H1 (cell line): ENCODE measurements around the gene PPM1K. TPM values are rescaled to one million over a fixed set of nuclear protein-coding genes. Genes with fewer than 3 reads are reported as not detected.

ENCODE experiments used
- CTCF ChIA-PET: fragments of 300-600 bp; sonication (Branson Sonifier 250); formaldehyde crosslinking; loops from one replicate; lab custom pipeline; 2021; ENCODE audit not compliant: partially characterized antibody; lab: Charles Lee
- POLR2A ChIA-PET: fragments of 300-600 bp; sonication (Branson Sonifier 250); formaldehyde crosslinking; loops from one replicate; lab custom pipeline; 2021; ENCODE audit warnings: inconsistent platforms; ENCODE audit not compliant: partially characterized antibody; lab: Charles Lee
- DNase-seq, 2 experiments: peaks; one replicate each; pipeline versions ENCODE4 v3.0.0 to v3.0.0-alpha.2; 2010 to 2022; ENCODE audit warnings: low spot score in 2 of 2, low read depth in 1 of 2, mixed read lengths in 1 of 2
- FAIRE-seq: peaks from 2 replicates; lab custom pipeline; 2011; peaks lifted over from hg19 to GRCh38; lab: Jason Lieb, UNC
- H2AFZ ChIP-seq: 2 replicates; pipeline ENCODE4 v1.8.1; 2012; ENCODE audit warnings: low read length, inconsistent platforms
- H2AK5ac ChIP-seq: 2 replicates; pipeline ENCODE4 v1.6.1; 2013; ENCODE audit warnings: low read depth, low read length
- H2BK120ac ChIP-seq: replicated peaks from 2 replicates; pipeline ENCODE3; 2013; ENCODE audit warnings: low read depth, low read length, inconsistent platforms
- H2BK12ac ChIP-seq: 2 replicates; pipeline ENCODE4 v1.6.1; 2013; ENCODE audit warnings: low read depth, low read length
- H2BK15ac ChIP-seq: 2 replicates; pipeline ENCODE4 v1.6.1; 2013; ENCODE audit warnings: low read length
- H2BK20ac ChIP-seq: 2 replicates; pipeline ENCODE4 v1.6.1; 2013; ENCODE audit warnings: low read length
- H2BK5ac ChIP-seq: 2 replicates; pipeline ENCODE4 v1.6.1; 2013; ENCODE audit warnings: low read depth, low read length
- H3K14ac ChIP-seq: 2 replicates; pipeline ENCODE4 v1.6.1; 2013; ENCODE audit warnings: inconsistent platforms; ENCODE audit not compliant: insufficient read length
- H3K18ac ChIP-seq: 2 replicates; pipeline ENCODE4 v1.6.1; 2013; ENCODE audit warnings: low read length; ENCODE audit errors: extremely low read depth
- H3K23ac ChIP-seq: 2 replicates; pipeline ENCODE4 v1.6.1; 2013; ENCODE audit warnings: inconsistent platforms; ENCODE audit not compliant: insufficient read length
- H3K23me2 ChIP-seq: 2 replicates; pipeline ENCODE4 v1.6.1; 2013; ENCODE audit warnings: low read depth, low read length
- H3K27ac ChIP-seq: 2 replicates; pipeline ENCODE4 v1.6.1; 2011; ENCODE audit warnings: low read depth, low read length, inconsistent platforms
- H3K27me3 ChIP-seq, 4 experiments: replicated peaks in 1 of 4; 1 replicate in 1 of 4; 2 replicates in 3 of 4; pipeline versions ENCODE4 v1.6.1 to v1.8.1; 2011 to 2013; ENCODE audit warnings: low read length in 3 of 4, mild to moderate bottlenecking in 3 of 4, inconsistent platforms in 2 of 4, mixed read lengths in 2 of 4, moderate library complexity in 1 of 4; ENCODE audit not compliant: control insufficient read depth in 3 of 4, insufficient read depth in 3 of 4; ENCODE audit errors: extremely low read depth in 1 of 4
- H3K36me3 ChIP-seq, 4 experiments: 2 replicates each; pipeline versions ENCODE4 v1.6.1 to v1.8.1; 2011 to 2013; ENCODE audit warnings: mild to moderate bottlenecking in 4 of 4, low read length in 3 of 4, moderate library complexity in 2 of 4, control low read depth in 1 of 4, inconsistent platforms in 1 of 4; ENCODE audit not compliant: insufficient read depth in 4 of 4, control insufficient read depth in 2 of 4
- H3K4ac ChIP-seq: replicated peaks from 2 replicates; pipeline ENCODE3; 2013; ENCODE audit warnings: low read length, low read depth, mixed read lengths, inconsistent platforms; ENCODE audit not compliant: insufficient read length
- H3K4me1 ChIP-seq, 4 experiments: replicated peaks in 1 of 4; 1 replicate in 1 of 4; 2 replicates in 3 of 4; pipeline versions ENCODE4 v1.6.1 to v1.8.1; 2011 to 2013; ENCODE audit warnings: low read length in 3 of 4, inconsistent platforms in 2 of 4, mixed read lengths in 1 of 4; ENCODE audit not compliant: insufficient read depth in 4 of 4, control insufficient read depth in 3 of 4
- H3K4me2 ChIP-seq, 2 experiments: 2 replicates each; pipeline versions ENCODE4 v1.6.1 to v1.8.1; 2011 to 2013; ENCODE audit warnings: low read depth in 2 of 2, low read length in 2 of 2, control low read depth in 1 of 2, inconsistent platforms in 1 of 2, mild to moderate bottlenecking in 1 of 2; ENCODE audit not compliant: insufficient read depth in 1 of 2
- H3K4me3 ChIP-seq, 4 experiments: fragments of 200-600, 300-600 bp in 1 of 4; sonication (generic), shearing (Covaris generic), sonication (Bioruptor Twin) in 1 of 4; 2 replicates each; pipeline versions ENCODE4 v1.5.1 to v1.8.1; 2011 to 2016; ENCODE audit warnings: low read length in 4 of 4, low read depth in 3 of 4, control low read depth in 2 of 4, inconsistent platforms in 2 of 4, mild to moderate bottlenecking in 2 of 4, mixed read lengths in 1 of 4, moderate library complexity in 1 of 4; ENCODE audit not compliant: insufficient read depth in 2 of 4; ENCODE audit errors: extremely low read depth in 1 of 4
- H3K56ac ChIP-seq: replicated peaks from 2 replicates; pipeline ENCODE3; 2013; ENCODE audit warnings: low read depth, mild to moderate bottlenecking, mixed read lengths, low read length, inconsistent platforms; ENCODE audit not compliant: insufficient read length
- H3K79me1 ChIP-seq: 2 replicates; pipeline ENCODE4 v1.6.1; 2013; ENCODE audit warnings: low read depth, low read length, control low read depth
- H3K79me2 ChIP-seq, 2 experiments: 2 replicates each; pipeline versions ENCODE4 v1.6.1 to v1.8.1; 2012 to 2013; ENCODE audit warnings: low read length in 2 of 2, mild to moderate bottlenecking in 2 of 2, inconsistent platforms in 1 of 2; ENCODE audit not compliant: insufficient read depth in 2 of 2, control insufficient read depth in 1 of 2
- H3K9ac ChIP-seq, 4 experiments: replicated peaks in 1 of 4; 1 replicate in 1 of 4; 2 replicates in 3 of 4; pipeline versions ENCODE4 v1.6.1 to v1.8.1; 2011 to 2013; ENCODE audit warnings: low read depth in 3 of 4, low read length in 3 of 4, control low read depth in 2 of 4, mild to moderate bottlenecking in 2 of 4, moderate library complexity in 2 of 4, inconsistent platforms in 1 of 4; ENCODE audit errors: extremely low read depth in 1 of 4
- H3K9me3 ChIP-seq, 2 experiments: 2 replicates each; pipeline versions ENCODE4 v1.6.1 to v1.8.1; 2012 to 2013; ENCODE audit warnings: mild to moderate bottlenecking in 2 of 2, moderate library complexity in 2 of 2, control low read depth in 1 of 2, inconsistent platforms in 1 of 2, low read depth in 1 of 2, low read length in 1 of 2, mixed read lengths in 1 of 2; ENCODE audit not compliant: insufficient read depth in 2 of 2
- H4K20me1 ChIP-seq, 2 experiments: replicated peaks in 1 of 2; 2 replicates each; pipeline versions ENCODE3 to v1.8.1; 2011 to 2013; ENCODE audit warnings: inconsistent platforms in 2 of 2, low read length in 2 of 2, mild to moderate bottlenecking in 1 of 2; ENCODE audit not compliant: insufficient read depth in 2 of 2, control insufficient read depth in 1 of 2
- H4K5ac ChIP-seq: 2 replicates; pipeline ENCODE4 v1.6.1; 2013; ENCODE audit warnings: low read length, low read depth, mixed read lengths, inconsistent platforms; ENCODE audit not compliant: insufficient read length
- H4K8ac ChIP-seq: 2 replicates; pipeline ENCODE4 v1.8.0; 2013; ENCODE audit warnings: mild to moderate bottlenecking, moderate library complexity, low read length, inconsistent platforms; ENCODE audit not compliant: insufficient read depth; ENCODE audit errors: extremely low read depth
- H4K91ac ChIP-seq: replicated peaks from 2 replicates; pipeline ENCODE3; 2013; ENCODE audit warnings: low read length, mixed read lengths, inconsistent platforms; ENCODE audit not compliant: insufficient read length
- CEBPB ChIP-seq: IDR thresholded peaks from 2 replicates; pipeline ENCODE4 v1.6.1; 2012; ENCODE audit warnings: low read depth, low read length
- WGBS, 2 experiments: shearing (Covaris generic) in 1 of 2; methylation state at CpG; one replicate each; pipeline versions ENCODE4 v1.1.6 to v1.1.7; 2013 to 2015; ENCODE audit warnings: low lambda C conversion rate in 2 of 2, mixed read lengths in 2 of 2, inconsistent platforms in 1 of 2, low coverage in 1 of 2, missing lambda C conversion rate in 1 of 2; ENCODE audit not compliant: insufficient replicate concordance in 2 of 2, insufficient coverage in 1 of 2, insufficient read length in 1 of 2; ENCODE audit errors: extremely low coverage in 1 of 2, missing lambda C conversion rate in 1 of 2; 5-methylcytosine and 5-hydroxymethylcytosine counted together
- polyA plus RNA-seq, 7 experiments: library from polyadenylated mRNA; depleted of rRNA in 3 of 7; stranded (reverse) in 5 of 7; unstranded in 2 of 7; fragments of >200 nt in 5 of 7; fragments of 200-250 nt in 2 of 7; gene quantifications; 1 replicate in 5 of 7; 2 replicates in 1 of 7; 4 replicates in 1 of 7; pipeline versions ENCODE4 v1.2.1 to v1.2.3, GENCODE V29; 2011 to 2013; ENCODE audit warnings: missing spikeins in 2 of 7, mixed read lengths in 2 of 7
- total RNA-seq: library from RNA; stranded (reverse); fragmentation: NEBNext Ultra II Directional; extraction: Animal tissue kit (Norgen Biotek cat#: 25700); gene quantifications from 2 replicates; pipeline ENCODE4 v1.2.1, GENCODE V29; 2021

Gene PPM1K
- total and polyA plus RNA-seq, 2 of the 8 experiments (the other 6 are each of a cell fraction or from before 2014, with no cell fraction given), result 4.2 to 10.7 TPM

- Histone ChIP-seq H3K79me1 (no peaks in the 10 kb centered on the region), H2BK5ac (no peak overlapping the region), H3K79me2 (no peaks in the 10 kb centered on the region), H4K20me1 (no peaks in the 10 kb centered on the region), H3K4me3 (no peak overlapping the region), H3K4me2 (no peak overlapping the region), H3K56ac (no peak overlapping the region), H4K8ac (no peak overlapping the region), H2BK20ac (no peak overlapping the region), H4K91ac (no peak overlapping the region), H2BK120ac (no peak overlapping the region), H3K18ac (no peak overlapping the region), H3K23ac (no peak overlapping the region), H2BK12ac (no peak overlapping the region), H3K4ac (no peak overlapping the region), H3K27me3 (no peaks in the 10 kb centered on the region), H2AFZ (no peak overlapping the region), H3K9ac (no peak overlapping the region), H2BK15ac (no peak overlapping the region), H3K9me3 (no peaks in the 10 kb centered on the region), H3K27ac (no peak overlapping the region), H3K4me1 (peaks cover 0 to 2% (median under 1%) of the 10 kb centered on the region in 4 experiments; a peak in 2 of 7 replicates), H3K23me2 (no peaks in the 10 kb centered on the region), H2AK5ac (no peak overlapping the region)
- WGBS, 2 experiments, result 85% methylated on average over 2 of the region's 2 CpGs; no CpG with 5 or more reads in 1 of the 2 experiments
- ChIA-PET CTCF (interaction anchor here (1.1 to 8.7 kb wide), 7 partner anchors 47 to 366 kb away, joined by 3 to 112 read pairs (median 6); no protein-coding TSS in a partner anchor), POLR2A (interaction anchor here (1.1 kb wide), 1 partner anchor 9 kb away, joined by 3 read pairs; no protein-coding TSS in a partner anchor)
- DNase-seq (no peak), FAIRE-seq (no peak)
- TF ChIP-seq CEBPB, result no peak
- TF ChIP-seq, all 59 proteins: peak for 0
- Histone ChIP-seq H4K5ac (no peak overlapping the region), H3K36me3 (no peaks in the 10 kb centered on the region), H3K14ac (no peak overlapping the region)
Observed at GRCh38 chr4:88215351-88215750, 69.0 kb downstream of the PPM1K start.
